Activated T-helper 1 cell treated with anti-CD3 and anti-CD28 coated beads, Interleukin-2, amount 50 U/mL, for 16 hours (primary cell): ENCODE results near the gene HOXB3.

Source experiments
- DNase-seq, 2 donors: peaks; one replicate each; pipeline ENCODE4 v3.0.0-alpha.2; 2020; ENCODE audit warnings: low read depth in 1 of 2, low spot score in 1 of 2

HOXB3 gene

GRCh38 chr17:48571024-48571818, 18.8 kb downstream of the HOXB3 start:
- DNase-seq = no peak

- no peak for DNase-seq
Measured at GRCh38 chr17:48570325-48571023, 19.6 kb downstream of the HOXB3 start.

GRCh38 chr17:48569674-48570324, 20.2 kb downstream of the HOXB3 start:
- DNase-seq = no peak

GRCh38 chr17:48569240-48569582, 20.8 kb downstream of the HOXB3 start:
- no peak for DNase-seq

GRCh38 chr17:48568499-48569239, 21.4 kb downstream of the HOXB3 start:
- no peak for DNase-seq

GRCh38 chr17:48567646-48568354, 22.2 kb downstream of the HOXB3 start:
- no peak for DNase-seq

GRCh38 chr17:48567209-48567608, 22.8 kb downstream of the HOXB3 start:
- no peak for DNase-seq

- DNase-seq = no peak
Measured at GRCh38 chr17:48566717-48567116, 23.3 kb downstream of the HOXB3 start.

- DNase-seq = no peak
Measured at GRCh38 chr17:48565925-48566710, 23.9 kb downstream of the HOXB3 start.

- no peak for DNase-seq
Measured at GRCh38 chr17:48565022-48565554, 25.0 kb downstream of the HOXB3 start.

- no peak for DNase-seq
Measured at GRCh38 chr17:48564188-48565021, 25.6 kb downstream of the HOXB3 start.

- no peak for DNase-seq
Measured at GRCh38 chr17:48563867-48564187, 26.2 kb downstream of the HOXB3 start.

GRCh38 chr17:48563385-48563838, 26.6 kb downstream of the HOXB3 start:
- no peak for DNase-seq

GRCh38 chr17:48562934-48563333, 27.1 kb downstream of the HOXB3 start:
- no peak for DNase-seq

- no peak for DNase-seq
Measured at GRCh38 chr17:48561884-48562810, 27.9 kb downstream of the HOXB3 start.

- DNase-seq = no peak
Measured at GRCh38 chr17:48559840-48560817, 29.9 kb downstream of the HOXB3 start.
